GM19238 (cell line): ENCODE measurements around the gene FGFRL1.
"Not testable (repeated sequence)": the region's sequence is repeated elsewhere in the genome, so short reads cannot be mapped to it uniquely, and the experiment has no call there.

Experiments used
- DNase-seq: peaks from one replicate; pipeline ENCODE4 v3.0.0; 2011; ENCODE audit warnings: low spot score; ENCODE audit not compliant: insufficient read length

FGFRL1 gene

DNA sequence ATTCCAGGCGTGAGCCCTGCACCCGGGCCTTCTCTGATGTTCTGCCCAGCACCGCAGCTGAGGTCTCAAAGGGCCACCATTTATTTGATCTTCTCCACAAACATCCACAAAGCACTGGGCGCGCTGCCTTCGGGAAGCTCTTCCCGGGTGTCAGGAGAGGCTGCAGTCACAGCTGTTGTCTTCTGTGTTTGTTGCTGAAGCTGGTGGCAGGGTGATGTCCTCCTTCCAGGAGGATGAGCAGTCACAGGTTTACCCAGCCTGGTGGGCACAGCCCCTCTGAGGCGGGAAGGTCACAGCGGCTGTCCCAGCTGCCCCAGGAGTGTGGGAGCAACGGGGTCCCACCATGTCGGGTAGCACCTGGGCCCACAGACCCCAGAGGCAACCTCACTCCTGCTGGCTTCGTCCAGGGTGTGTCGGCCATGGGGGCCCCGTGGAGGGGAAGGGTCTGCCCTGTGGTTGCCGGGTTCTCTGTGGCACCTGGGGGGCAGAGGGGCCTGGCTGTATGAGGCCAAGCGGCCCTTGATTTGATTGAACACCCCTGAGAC is 27.6 kb downstream of the FGFRL1 start:
- no peak for DNase-seq

DNA sequence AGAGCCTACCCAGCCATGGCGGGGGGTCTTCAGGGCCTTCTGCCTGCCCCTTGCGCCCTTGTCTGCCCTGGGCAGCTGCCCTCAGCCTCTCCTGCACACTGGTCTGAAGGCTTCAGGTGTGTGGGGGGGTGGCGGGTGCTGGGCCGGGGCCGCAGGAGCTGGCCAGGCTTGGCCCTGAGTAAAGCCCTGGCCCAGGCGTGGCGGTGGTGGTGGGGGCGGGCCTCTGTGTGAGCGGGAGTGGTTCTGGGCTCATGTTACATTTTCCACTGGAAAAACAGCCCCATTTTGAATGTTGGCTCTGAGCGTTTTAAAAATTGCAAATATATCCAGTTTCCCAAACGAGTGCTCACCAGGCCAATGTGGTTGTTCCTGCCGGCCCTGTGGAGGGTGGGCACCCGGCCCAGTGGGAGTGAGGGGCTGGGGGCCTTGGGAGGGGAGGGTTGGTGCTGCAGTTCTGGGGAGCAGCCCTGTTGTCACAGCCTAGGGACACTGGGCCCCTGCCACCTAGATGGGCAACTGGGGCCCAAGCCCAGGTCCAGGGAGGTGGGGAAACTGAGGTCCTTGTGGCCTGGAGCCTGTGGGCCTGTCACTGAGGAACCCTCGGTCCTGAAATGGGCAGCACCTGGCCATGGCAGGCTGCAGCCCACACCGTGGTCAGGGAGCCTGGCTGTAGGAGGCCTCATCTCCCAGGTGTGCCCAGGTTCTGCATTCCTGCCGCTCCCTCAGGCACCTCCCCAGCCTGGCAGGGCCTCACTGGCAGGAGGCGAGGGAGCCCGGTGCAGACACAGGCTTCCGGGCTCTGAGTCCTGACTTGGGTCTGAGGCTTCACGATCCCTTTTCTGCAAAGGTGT is 28.3 kb downstream of the FGFRL1 start:
- no peak for DNase-seq

DNA sequence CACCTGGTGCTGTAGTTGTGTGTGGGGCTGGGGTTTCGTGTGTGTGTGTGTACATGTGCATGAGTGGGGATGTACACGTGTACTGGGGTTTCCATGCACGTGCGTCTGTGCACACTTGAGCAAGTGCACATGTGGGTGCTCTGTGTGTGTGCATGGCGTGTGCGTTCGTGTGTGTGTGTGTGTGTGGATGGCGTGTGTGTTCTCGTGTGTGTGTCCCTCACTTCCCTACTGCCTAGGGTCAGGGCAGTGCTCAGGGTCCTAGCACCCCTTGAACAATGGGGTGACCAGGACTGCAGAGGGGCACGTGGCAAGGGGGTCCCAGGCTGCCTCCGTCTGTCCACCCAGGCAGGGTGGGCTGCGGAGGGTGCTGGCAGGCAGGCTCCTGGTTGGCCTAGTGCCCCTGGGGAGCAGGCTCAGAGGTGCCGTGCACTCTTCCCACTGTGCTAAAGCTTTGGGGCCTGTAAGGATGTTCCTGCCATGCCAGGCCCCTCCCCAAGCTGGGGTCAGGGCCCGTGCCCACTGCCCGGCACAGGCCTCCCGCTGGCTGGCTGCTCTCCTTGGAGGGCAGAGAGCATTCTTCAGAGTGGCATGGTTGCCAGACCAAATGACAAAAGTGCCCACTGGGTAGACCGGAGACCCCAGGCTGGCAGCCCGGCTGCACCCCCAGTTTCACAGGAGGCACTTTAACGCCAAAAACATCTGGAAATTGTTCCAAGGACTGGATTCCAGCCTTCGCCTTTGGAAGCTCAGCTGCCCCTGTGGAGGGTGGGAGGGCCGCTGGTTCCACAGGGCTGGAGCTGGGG is 29.1 kb downstream of the FGFRL1 start:
- no peak for DNase-seq

DNA sequence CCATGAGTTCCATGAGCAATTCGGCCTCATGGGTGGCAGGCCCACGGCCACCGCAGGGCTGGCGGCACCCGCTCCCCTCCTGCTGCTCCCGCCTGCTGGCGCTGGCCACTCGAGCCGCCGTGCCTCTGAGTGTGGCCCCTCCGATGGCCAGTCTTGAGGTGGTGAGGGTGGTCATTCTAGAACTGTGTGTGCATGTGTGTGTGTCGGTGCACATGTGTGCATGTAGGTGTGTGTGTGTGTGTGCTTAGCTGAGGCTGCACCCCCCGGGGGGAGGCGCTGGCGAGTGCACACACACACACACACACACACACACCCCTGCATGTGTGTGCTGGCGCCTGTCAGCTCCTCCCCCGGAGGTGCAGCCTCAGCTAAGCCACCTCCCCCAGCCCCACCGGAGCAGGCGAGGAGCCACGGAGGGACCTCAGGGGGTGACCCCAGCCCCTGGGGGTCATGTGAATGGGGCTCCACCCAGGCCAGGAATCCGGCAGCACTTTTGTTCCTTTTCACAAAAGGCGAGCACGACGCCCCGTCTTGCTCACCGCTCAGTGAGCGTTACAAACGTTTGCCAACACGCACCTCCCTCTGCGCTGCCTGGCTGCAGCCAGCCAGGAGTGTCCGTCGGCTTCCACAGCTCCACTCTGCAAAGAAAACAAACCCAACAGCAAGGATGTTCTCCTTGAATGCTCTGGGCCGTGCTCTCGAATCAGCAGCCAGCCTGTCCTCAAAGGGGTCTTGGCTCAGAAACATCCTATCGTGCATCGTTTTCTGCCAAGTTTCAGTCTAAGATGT is 29.9 kb downstream of the FGFRL1 start:
- DNase-seq: no peak

DNA sequence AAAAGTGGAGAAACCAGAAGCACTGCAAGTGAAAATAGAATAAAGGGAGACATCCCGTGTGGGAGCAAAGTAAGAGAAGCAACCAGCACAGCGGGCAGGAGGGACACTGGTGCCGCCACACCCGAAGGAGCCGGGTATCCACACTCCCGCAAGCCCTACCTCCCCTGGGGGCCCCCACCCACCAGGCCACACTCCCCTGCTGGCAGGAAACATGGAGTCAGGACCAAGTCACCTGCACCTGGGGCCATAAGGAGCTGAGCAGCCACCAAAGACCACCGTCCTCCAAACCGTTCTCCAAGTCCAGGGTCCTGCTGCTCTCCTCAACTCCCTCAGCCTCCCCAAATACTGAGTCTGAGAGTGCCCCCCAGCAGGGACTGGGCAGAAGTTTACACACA is 30.5 kb downstream of the FGFRL1 start:
- DNase-seq: no peak

DNA sequence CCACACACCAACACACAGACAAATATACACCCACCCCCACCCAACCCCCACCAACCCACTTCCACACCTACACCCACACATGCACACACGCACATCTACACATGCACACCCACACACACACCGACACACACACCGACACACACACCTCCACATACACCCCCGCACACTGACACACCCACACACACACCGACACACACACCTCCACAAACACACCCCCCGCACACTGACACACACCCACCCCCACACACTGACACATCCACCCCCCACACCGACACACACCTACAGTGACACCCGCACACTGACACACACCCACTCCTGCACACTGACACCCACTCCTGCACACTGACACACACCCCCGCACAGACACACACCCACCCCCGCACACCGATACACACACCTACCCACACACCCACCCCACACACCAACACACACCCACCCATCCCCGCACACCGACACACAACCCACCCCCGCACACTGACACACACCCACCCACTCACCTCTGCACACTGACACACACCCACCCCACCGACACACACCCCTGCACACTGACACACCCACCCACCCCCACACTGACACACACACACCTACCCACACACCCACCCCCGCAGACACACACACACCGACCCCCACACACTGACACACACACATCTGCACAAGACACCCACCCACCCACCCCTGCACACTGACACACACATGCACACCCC is 31.1 kb downstream of the FGFRL1 start:
- no peak for DNase-seq

DNA sequence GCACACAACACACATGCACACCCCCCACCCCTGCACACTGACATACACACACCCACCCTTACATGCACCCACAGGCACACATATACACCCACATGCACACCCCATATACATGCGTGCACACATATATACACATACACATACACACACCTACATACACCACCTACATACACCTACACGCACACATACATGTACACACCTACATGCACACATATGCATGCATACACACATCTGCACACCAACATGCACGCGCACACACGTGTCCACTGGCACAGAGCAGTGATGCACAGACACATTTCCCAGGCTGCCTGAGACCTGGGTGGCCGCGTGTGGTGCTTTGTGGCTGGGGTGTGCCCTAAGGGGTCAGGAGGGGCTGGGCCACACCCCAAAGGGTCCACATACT is 31.7 kb downstream of the FGFRL1 start:
- no peak for DNase-seq

DNA sequence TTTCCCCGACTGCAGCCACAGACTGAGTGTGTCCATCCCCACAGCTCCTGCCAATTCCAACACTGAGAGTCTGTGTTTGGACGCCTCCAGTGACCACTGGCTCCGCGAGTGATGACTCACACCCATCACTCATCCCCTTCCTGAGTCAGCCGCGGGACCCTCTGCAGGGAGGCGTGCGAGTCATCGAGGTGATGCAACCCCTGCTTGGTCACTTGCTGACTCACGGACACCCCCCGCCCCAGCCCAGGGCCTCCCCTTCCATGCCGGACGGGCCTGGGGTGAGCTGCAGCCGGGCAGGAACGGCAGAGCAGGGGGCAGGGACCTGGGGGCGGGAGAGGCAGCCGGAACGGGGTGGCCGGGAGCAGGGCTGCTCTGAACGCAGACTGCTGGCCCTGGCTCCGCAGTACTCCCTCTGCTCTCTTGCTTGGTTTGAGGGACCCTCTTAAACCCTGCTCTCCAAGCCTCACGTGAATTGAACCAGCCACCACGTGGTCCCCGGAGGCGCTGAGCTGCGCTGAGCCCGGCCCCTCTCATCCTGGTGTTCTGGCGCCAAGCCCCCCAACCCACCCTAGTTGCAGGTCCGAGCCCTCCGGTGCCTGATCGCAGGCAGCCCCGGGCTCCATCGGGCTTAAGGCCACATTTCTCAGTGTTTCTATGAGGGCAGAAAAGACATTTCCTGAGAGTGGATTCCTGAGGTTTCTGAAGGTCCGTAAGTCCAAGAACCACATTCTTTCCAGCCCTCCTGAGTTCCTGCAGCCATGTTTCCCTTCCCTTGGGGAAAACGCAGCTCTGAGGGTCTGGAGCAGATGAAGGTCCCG is 32.4 kb downstream of the FGFRL1 start:
- DNase-seq: no peak

DNA sequence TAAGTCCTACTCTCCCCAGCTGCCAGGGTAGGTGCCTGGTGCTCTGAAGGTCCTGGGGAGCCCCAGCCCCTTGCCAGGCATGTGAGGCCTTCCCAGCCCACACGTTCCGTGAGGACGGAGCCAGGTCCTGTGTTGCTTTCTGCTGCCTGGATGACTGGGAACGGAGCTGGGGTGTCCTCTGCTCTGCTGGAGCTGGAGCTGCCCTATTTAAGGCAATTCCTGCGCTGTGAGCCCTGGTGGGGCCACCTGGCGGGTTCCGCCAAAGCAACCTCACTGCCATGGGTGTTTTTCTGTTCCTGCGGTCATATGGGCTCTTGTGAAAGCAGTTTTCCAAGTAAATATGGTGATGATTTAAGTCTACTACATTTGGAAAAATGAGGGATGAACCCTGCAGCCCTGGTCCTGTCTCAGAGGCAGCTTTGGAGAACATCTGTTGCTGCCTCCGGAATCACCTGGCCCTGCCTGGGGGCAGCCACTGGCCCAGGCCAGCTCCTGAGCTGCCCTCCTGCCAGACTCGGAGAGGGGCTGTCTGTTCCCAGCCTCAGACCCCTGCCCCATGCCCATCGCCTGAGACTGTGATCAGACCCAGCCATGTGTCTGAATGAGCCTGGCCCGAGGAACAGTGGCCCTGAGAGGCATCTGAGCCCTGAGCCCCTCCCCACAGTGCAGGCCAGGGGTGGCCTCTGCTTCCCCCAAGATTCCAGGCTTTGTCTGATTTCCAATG is 33.2 kb downstream of the FGFRL1 start:
- no peak for DNase-seq

DNA sequence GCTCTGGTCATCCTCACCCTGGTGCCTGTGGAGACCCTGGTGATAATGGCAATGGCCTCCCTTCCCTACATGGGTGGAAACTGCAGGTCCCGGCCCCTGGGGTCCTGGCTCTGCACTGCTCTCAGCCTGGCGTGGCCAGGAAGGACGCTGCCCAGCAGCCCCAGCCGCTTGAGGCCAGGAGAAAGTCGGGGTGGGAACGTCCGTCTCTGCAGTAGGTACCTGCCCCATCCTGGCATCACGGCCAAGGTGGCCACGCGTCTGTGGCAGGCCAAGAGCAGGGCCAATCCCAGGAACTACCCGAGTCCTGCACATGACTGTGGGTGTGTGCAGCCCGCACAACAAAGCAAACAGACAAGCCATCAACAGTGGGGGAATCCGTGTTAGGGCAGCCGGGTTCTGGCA is 33.8 kb downstream of the FGFRL1 start:
- DNase-seq: no peak

DNA sequence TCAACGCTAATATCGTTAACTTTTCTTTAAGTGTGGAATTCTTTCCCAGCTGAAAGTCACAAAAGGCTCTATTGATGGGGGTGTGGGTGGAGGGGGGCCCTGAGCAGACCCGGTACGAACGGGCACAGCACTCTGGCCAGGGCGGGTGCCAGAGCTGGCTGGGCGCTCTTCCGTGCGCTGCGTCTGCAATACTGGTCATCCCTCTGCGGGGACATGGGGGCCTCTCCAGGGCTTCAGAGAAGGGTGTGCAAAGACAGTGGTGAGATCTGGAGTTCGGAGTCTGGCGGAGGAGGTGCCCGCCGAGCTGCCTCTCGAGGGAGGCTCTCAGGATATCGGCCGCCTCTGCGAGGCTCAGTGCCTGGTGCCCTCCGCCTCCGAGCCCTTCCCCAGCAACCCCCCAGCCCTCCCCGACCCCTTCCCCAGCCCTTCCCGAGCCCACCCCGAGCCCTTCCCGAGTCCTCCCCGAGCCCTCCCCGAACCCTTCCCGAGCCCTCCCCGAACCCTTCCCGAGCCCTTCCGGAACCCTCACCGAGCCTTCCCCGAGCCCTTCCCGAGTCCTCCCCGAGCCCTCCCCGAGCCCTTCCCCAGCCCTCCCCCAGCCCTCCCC is 34.3 kb downstream of the FGFRL1 start:
- DNase-seq: no peak

DNA sequence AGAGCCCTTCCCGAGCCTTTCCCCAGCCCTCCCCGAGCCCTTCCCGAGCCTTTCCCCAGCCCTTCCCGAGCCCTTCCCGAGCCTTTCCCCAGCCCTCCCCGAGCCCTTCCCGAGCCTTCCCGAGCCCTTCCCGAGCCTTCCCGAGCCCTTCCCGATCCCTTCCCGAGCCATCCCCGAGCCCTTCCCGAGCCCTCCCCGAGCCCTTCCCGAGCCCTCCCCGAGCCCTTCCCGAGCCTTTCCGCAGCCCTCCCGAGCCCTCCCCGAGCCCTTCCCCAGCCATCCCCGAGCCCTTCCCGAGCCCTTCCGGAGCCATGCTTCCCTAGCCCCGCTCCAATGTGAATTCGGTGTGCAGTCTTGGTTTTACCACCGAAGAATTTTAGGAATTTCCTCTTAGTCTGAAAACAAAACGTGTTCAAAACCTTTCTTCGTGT is 35.2 kb downstream of the FGFRL1 start:
- not testable (repeated sequence) for DNase-seq

DNA sequence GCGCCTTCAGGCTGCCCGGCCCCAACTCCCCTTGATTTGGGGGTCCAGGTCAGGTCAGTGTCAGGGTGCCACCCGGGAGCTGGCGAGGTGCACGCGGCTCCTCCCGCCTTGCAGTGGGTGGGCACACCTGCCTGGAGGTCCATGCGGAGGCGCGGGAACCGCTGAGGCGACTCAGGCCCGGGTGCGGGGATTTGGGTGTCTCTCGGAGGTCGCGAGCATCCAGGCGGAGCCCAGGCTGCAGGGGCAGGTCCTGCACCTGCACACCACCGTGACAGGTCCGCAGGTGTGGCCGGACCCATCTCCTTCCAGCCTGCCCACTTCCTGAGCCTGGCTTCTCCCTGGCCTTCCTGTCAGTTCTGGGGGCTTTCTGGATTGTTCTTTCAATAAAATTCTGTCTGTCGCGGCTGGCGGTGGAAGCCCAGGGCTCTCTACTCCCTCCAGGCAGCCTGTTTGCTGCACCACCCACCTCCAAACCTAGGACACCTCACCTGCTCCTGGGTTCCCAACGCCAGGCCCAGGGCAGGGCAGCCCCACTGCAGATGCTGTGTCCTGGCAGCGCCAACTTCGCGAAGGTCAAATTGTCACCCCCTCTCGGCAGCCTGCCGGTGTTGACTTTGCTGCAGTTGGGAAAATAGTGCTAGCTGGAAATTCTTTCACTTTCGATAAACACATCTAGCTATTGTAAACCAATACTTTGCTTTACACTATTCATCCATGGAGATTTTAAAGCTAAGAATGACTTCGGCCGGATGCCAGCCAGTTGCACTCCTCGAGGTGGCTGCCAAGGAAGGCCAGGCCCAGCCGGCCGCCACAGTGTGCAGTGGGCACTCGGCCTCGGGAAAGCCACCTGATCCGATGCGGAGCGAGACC is 35.9 kb downstream of the FGFRL1 start:
- no peak for DNase-seq

DNA sequence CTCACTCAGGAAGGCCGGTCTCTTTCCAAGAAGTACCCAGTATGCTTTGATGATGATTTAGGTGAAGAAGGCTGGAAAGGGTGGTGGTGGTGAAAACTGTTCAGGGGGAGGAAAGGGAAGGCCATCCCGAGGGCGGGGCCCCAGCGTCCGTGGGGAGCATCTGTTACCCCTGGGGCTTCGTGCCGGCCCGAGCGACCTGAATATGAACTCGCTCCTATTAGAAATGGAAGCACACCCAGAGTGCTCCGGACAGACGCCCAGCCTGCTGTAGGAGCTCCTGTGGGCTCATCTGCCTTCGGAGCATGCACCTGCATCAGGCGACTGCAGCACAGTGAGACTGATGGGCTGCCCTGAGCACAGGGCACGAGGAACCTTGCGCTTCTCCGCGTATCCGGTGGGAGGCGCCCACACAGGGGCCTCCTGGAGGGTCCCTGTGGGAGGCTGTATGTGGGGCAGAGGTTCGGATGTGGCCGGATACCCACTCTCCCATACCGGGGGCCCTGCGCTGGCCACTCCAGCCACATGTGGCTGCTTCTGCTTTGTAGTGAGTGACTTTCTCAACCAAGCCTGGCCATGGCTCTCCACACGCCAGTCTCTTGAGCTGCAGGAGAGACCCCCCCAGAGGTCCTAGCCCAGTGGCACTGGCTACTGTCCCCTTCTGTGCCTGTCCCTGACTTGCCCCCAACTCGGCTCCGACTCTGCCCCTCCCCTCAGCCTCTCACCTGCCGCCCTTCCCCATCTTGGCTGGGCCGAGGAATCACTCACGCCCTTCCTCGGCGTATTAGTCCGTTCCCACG is 36.7 kb downstream of the FGFRL1 start:
- no peak for DNase-seq

DNA sequence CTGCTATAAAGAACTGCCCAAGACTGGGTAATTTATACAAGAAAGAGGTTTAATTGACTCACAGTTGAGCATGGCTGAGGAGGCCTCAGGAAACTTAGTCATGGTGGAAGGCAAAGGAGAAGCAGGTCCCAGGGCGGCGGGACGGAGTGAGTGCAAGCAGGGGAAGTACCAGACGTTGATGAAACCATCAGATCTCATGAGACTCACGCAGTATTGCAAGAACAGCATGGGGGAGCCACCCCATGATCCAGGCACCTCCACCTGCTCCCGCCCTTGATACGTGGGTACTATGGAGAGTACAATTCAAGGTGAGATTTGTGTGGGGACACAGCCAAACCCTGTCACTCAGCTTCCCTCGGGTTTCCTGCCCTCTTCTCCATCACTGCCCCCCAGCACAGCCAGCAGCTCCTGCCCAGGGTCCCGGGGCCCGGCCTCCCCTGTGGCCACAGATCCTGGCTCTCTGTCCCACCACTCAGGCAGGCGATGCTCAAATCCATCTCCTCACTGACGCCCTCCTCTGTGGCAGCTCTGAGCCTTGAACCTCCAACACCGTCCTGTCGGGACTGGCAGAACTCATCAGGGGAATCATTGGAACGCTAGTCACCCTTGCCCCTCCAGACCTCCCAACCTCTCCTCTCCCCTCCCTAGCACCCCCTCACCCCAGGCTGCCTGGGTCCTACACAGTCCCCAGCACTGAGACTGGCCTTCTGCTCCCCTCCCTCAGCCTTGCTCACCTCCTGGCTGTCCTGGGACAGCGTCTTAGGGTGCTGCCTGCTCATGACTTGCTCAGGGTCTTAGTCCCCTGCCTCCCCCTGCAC is 37.6 kb downstream of the FGFRL1 start:
- no peak for DNase-seq

DNA sequence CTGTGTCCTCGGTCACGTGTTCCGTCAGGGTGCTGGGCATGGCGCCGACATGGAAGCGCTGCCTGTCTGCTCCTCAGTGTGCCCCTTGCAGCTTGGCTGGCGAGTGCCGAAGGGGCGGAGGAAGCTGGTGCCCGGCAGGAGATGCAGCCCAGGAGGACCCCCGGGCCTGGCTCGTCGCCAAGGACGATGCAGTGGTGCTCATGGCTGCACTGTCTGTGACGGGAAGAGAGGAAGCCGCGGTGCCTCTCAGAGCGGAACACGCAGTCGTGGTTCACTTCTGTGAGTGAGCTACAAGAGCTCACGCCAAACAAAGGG is 38.1 kb downstream of the FGFRL1 start:
- DNase-seq: no peak
